NCI-H2196 treated with DMSO at 0.1 percent for 48 hours (cell line): ENCODE results near the gene LAX1.
"Not testable (repeated sequence)": the region's sequence is repeated elsewhere in the genome, so short reads cannot be mapped to it uniquely, and the experiment has no call there.

Experiments used
- DNase-seq: peaks from one replicate; lab custom pipeline; 2025; ENCODE audit not compliant: unreplicated experiment; lab: John Stamatoyannopoulos, UW

Gene LAX1, protein sequence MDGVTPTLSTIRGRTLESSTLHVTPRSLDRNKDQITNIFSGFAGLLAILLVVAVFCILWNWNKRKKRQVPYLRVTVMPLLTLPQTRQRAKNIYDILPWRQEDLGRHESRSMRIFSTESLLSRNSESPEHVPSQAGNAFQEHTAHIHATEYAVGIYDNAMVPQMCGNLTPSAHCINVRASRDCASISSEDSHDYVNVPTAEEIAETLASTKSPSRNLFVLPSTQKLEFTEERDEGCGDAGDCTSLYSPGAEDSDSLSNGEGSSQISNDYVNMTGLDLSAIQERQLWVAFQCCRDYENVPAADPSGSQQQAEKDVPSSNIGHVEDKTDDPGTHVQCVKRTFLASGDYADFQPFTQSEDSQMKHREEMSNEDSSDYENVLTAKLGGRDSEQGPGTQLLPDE

DNA sequence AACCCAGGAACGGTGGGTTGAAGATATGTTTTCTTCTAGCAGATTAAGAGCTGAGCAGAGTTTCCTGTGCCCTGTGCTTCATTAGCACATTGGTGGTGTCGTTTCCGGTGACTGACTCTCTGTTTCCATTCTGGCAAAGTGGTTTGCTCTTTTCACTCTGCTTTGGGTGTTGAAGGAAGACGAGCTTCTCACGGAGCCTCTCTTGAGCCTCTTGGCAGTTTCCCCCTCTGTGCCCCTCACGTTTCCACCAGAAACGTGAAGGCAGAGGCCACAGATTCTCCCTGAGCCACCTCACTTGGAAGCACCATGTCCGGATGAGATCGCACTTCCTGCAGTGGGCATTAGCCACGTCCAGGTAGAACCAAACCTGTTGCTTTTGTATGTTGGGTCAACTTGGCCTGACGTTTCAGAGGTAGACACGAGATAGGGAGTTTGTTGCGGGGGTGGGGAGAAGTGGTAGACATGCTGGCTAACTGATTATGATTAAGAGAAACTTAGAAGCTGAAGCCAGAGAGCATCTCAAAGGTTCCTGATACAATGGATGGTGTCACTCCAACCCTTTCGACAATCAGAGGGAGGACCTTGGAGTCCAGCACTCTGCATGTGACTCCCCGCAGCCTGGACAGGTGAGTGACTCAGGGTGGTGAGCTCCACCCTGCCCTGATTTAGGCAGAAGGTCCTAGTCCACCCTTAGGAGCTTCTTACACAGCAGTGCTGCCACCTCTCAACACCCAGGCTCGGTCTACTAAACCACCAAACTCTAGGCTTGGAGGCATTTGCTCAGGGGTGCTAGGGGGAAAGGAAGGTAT lies at the start of gene LAX1:
Gene LAX1 (plus strand): TSS at position 155 of the 809 bp plus-strand sequence. CDS start 383 bp downstream, at position 538.
- DNase-seq, result no peak

DNA sequence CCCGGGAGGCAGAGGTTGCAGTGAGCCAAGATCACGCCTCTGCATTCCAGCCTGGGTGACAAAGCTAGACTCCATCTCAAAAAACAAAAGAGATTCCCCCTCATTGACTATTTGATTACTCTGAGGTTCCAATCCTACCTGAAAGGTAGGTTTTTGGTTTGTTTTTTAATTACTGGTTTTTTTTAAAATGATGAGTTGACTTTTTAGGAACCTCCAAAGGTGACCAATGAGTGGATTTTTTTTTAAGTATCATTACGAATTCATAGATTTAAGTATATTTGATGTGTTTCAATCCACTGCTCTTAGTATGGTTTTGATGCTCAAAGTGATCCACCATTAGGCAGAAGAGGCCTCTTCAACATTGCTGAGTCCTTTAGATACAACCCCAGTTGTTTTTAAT lies 47.9 kb upstream of the LAX1 start:
- no peak for DNase-seq

DNA sequence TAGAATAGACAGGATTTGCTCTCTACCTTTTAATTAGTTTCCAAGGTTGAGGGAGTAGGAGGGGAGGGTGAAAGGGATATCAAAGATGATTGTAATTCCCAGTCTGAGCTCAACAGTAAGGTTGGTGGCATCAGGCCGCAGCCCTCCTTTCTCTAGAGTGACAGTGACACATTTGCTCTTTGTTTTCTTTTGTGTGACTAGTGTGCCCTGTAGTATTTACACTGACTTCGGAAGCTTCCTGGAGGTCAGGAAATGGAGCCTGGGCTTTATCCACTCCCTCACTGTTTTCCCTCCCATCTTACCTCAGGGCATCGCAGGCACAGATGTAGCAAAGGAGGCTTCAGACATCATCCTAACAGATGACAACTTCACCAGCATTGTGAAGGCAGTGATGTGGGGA lies 44.7 kb upstream of the LAX1 start:
- no peak for DNase-seq

DNA sequence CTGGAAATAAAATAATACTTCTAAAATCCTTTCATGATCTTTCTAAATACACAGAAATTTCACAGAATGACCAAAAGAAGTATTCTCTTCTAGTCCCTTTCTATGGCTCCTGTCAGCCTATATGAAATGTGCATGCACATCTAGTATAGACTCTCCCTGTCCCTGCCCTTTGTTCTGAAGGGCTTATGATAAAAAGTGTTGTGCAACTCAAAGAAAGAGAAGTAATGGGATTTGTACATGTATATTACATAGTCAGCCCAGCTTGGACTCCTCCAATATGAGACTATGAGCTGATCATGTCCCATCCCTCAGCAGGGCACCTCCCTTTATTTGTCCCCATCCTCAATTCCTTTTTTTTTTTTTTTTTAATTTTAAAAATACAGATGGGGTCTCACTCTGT lies 42.1 kb upstream of the LAX1 start:
- no peak for DNase-seq

DNA sequence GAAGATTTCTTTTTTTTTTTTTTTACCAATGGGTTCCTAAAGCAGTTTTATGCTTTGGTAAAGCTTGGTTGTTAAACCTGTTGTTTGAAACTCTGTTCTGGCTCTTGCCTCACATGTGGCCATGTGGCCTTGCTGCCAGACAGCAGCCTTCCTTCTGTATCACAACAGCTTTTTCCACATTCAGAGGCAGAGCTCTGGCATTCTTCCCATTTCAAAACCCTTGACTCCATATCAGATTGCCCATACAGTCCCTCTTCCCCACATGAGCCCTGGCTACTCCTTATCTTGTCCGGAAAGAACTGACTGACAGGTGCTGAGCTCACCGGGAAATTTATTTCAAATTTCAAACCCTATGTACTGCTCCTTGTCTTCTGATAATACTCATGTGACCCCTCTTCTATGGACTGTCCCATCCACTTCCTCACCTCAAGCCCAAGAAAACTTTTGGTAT lies 38.5 kb upstream of the LAX1 start:
- peak; percentile 25 for DNase-seq

DNA sequence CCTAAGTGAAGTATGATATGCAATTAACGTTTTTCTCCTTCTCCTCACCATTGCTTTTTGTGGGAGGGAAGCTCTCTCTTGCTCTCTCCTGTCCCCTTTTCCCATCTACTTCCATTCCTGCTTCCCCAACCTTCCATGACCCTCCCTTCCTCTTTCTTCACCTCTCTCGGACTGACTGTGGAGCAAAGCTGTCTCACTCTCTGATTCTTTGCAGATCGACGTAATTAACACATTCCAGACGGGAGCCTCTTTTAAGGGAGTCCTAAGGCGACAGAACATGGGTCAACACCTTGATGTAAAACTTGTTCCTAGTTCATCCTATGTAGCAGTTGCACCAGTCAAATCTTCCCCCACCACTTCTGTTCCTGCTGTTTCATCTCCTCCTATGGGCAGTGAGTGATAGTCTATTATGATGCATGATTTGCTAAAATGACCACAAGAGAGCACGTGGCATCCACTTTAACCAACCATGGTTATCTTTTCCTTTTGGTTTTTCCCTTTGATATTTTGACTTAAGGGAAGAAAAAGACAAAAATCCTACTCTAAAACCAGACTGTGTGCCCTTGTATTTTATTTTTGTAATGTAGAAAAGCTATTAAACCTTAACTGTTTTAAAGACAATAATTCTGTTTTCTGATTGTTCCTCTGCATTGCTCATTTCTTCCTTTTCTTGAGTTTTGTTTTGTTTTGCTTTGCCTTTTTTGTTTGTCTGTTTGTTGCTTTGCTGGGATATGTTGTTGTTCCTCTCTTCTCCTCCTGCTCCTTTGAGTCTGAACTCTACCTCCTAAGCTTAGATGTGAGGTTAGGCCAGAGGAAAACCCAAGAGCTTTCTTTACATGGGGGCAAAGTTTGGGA lies 31.7 kb upstream of the LAX1 start:
- DNase-seq, result no peak

DNA sequence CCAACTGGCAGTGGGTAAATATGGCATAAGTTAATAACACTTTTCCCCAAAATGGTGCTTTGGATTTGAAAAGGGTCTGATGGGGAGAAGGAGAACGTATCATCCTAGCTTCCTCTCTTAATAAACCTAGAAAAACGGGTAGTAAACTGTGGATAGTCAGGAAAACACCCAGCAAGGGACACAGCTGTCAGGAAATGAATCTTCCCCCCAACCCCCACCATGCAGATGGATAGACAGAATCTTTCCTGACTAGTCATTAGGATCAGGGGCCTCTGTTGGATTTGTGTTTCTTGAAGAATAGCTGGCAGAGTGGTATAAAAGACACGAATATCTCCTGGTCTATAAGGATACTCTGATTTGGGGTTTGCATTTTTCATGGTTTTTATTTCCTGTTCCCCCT lies 22.5 kb upstream of the LAX1 start:
- DNase-seq, result no peak

DNA sequence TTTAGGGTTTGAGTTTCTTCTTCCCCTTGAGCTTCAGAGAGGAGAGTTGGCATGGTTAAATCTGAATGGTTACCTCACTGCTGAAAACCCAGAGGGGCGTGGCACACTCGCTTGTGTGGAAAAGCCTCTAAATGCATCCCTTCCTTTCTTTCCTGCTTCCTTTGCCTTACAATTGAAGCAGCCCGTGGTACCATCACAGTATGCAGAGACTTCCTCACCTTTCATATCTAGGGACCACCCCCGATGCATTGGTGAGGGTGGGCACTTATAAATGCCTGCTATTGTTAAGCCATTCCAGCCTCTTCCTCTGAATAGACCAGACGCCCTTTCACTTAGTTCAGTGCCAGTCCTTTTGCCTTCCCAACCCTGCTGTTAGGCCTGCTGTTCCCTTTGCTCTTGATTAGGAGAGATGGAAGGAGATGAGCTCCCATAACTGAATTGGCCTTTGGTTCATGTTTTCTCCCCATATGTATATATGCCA lies 21.9 kb upstream of the LAX1 start:
- DNase-seq, result no peak

DNA sequence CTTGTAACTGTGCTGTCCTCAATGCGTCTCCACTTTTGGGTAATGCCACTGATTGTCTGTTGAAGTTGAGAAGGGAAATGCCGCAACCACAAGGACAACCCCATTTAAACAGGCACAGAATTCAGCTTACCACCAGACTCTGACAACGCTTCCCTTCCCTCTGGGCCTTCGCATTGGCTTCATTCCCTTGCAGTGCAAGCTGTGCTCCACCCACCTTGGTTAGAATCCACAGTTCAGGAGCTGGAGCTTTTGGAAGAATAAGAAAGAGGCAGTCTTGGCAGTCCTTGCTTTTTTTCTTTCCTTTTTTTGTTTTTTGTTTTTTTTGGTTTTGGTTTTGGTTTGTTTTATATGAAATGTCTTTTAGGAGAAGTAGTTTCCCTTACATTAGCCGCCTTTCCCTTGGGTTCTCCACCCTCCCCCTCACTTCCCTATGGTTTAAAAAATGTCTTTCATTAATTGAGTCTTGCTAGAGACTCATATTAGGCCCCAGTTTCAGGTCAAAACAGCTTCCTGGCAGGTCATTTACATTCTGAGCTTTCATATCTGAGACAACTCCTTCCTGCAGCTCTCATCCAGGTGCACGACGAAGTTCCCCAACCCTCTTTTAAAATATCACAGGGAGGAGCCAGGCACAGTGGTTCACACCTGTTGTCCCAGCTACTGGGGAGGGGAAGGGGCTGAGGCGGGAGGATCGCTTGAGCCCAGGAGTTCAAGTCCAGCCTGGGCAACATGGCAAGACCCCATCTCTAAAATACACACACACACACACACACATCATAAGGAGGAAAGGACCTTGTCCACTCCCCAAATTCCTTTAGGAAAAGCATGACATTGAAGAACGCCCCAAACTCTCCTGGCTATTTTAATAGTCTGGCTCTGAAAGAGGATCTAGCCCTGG lies 20.7 kb upstream of the LAX1 start:
- no peak for DNase-seq

DNA sequence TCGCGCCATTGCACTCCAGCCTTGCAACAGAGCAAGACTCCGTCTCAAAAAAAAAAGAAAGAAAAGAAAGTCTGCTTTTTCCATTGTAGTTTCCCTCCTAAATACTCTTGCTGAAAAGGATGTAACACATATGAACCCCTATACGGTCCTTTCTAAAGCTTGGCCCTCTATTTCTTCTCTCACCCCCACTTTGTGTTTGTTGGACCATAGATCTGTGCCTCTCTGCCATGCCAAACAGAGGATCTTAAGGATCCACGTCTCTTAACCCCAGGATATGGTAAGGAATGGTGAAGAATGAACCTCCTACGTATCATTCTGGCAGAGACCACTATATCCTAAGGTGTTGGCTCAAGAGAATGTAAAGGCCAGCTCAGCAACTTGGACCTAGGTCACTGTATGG lies 18.7 kb upstream of the LAX1 start:
- DNase-seq, result no peak

DNA sequence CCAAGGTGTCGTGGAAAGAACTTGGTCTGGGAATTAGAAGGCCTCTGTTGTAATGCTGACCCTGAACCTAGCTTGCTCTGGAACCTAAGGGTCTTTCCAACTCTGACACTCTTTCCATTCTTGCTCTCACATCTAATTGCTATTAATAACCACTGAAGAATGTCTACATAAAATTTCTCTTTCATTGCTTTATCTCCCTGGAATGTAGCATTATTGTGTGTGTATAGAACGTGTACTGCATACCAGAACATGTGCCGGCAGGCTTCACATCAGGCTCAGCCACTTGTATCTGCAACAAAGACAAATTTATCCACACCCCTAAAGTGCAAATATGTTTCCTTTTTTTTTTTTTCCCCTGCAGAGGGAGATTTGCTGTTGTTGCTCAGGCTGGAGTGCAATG lies 13.9 kb upstream of the LAX1 start:
- no peak for DNase-seq

DNA sequence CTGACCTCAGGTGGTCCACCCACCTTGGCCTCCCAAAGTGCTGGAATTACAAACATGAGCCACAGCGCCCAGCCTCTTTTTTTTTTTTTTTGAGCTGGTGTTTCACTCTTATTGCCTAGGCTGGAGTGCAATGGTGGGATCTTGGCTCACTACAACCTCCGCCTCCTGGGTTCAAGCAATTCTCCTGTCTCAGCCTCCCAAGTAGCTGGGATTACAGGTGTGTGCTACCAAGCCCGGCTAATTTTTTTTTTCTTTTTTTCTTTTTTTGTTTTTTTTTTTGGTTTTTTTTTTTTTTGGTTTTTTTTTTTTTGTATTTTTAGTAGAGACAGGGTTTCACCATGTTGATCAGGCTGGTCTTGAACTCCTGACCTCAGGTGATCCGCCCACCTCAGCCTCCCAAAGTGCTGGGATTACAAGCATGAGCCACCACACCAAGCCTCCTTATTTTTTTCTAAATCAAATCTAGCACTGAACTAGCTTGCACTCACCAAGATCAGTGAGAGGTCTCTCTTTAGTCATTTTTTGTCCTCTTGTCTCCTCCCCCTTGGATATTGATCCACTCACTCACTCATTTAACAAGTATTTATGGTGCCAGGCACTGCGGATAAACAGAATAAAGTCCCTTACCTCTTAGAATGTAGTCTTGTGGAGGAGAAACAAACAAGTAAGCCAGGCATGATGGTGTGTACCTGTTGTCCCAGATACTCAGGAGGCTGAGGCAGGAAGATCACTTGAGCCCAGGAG lies 13.2 kb upstream of the LAX1 start:
- not testable (repeated sequence) for DNase-seq

DNA sequence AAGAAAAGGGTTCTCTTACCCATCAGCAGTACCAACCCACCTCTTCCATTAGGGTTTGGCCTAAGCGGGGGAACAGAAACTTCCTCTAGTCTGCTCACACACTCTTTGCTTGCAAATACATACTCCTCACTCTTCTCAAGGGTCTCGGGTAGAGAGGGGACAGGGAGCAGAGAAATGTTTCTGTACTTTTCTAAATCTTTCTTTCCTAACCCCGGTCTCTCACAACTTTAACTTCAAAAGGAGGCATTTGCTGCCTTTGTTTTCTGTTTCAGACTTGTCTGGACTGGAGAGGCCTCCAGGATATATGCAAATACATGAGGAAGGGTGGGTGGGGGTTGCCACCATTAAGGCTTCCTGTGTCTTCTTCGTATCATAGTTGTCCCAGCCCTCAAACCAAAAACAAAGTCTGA lies 10.5 kb upstream of the LAX1 start:
- DNase-seq, result no peak

DNA sequence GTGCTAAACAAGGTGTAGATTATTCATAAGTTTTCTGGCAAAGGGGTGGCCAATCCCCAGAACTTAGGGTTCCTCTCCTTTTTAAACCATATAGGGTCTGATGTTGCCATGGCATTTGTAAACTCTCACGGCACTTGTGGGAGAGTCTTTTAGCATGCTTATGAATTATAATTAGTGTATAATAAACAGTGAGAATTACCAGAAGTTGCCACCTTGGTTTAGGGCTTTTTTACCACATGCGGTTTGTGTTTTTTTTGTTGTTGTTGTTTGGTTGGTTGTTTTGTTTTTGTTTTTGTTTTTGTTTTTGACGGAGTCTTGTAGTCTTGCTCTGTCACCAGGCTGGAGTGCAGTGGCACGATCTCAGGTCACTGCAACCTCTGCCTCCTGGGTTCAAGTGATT lies 8.9 kb upstream of the LAX1 start:
- DNase-seq, result no peak

DNA sequence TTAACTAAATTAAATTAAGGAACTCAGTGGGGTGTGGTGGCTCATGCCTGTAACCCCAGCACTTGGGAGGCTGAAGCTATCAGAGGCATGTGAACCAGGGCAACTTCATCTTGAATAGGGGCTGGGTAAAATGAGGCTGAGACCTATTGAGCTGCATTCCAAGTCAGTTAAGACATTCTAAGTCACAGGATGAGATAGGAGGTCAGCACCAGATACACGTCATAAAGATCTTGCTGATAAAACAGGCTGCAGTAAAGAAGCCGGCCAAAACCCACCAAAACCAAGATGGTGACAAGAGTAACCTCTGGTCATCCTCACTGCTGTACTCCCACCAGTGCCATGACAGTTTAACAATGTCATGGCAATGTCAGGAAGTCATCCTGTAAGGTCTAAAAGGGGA lies 6.2 kb upstream of the LAX1 start:
- DNase-seq, result not testable (repeated sequence)

DNA sequence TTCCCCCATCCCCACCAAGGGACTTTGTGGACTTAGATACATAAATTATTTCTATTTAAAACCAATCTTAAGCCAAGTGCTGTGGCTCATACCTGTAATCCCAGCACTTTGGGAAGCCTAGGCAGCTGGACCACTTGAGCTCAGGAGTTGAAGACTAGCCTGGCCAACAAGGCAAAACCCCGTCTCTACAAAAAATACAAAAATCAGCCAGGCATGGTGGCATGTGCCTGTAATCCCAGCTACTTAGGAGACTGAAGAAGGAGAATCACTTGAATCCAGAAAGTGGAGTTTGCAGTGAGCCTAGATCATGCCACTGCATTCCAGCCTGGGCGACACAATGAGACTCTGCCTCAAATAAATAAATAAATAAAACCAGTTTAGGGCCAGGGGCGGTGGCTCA lies 4.5 kb upstream of the LAX1 start:
- no peak for DNase-seq

DNA sequence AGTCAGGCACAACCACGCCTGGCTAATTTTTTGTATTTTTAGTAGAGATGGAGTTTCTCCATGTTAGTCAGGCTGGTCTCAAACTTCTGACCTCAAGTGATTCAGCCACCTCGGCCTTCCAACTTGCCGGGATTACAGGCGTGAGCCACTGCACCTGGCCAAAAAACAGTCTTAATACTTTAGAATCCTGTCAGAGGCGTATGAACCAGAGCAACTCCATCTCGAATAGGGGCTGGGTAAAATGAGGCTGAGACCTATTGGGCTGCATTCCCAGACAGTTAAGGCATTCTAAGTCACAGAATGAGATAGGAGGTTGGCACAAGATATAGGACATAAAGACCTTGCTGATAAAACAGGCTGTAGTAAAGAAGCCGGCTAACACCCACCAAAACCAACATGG lies 3.0 kb upstream of the LAX1 start:
- DNase-seq, result not testable (repeated sequence)

DNA sequence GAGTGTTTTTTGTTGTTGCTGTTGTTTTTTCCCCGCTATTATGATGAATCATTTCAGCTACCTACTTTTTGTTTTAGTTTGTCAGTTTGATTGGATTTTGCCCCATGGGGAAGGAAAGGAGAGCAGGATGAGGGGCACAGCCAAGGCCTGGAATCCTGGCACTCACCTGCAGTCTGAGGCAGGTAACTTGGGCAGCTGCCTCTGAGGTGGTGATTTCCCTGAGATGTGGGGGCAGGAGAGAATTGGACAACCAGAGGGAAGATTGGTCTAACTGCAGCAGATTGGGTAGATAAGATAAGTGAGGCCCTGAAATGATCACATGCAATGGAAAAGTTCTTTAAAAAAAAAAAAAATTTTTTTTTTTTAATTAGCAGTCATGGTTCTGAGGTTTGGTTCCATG lies 1.5 kb upstream of the LAX1 start:
- DNase-seq, result no peak
